ENCODE results near the gene IGFBPL1. TPM values are rescaled to one million over a fixed set of nuclear protein-coding genes. Genes with fewer than 3 reads are reported as not detected.

The IGFBPL1 gene
- total RNA-seq, 4 donors from 2014 or later: not detected

GRCh38 chr9:38417003-38417945 lies 7.0 kb downstream of the IGFBPL1 start:
- TF ChIP-seq, protein P1, sequence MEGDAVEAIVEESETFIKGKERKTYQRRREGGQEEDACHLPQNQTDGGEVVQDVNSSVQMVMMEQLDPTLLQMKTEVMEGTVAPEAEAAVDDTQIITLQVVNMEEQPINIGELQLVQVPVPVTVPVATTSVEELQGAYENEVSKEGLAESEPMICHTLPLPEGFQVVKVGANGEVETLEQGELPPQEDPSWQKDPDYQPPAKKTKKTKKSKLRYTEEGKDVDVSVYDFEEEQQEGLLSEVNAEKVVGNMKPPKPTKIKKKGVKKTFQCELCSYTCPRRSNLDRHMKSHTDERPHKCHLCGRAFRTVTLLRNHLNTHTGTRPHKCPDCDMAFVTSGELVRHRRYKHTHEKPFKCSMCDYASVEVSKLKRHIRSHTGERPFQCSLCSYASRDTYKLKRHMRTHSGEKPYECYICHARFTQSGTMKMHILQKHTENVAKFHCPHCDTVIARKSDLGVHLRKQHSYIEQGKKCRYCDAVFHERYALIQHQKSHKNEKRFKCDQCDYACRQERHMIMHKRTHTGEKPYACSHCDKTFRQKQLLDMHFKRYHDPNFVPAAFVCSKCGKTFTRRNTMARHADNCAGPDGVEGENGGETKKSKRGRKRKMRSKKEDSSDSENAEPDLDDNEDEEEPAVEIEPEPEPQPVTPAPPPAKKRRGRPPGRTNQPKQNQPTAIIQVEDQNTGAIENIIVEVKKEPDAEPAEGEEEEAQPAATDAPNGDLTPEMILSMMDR (IDR thresholded peaks at IDR 0.05; ENCODE audit: low read depth): no peak

DNA sequence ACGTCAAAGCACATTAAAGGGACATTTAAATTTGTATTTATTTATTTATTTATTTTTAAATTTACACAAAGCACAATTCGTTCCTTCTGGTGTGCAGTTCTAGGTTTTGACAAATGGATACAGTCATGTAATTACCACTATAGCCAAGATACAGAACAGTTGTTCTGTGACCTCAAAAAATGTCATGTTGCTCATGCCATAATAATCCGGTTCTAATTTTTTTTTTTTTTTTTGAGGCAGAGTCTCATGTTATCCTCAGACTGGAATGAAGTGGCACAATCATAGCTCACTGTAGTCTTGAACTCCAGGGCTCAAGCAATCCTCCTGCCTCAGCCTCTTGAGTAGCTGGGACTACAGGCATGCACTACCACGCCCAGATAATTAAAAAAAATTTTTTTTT lies 7.8 kb downstream of the IGFBPL1 start:
- TF ChIP-seq, protein P1 (IDR thresholded peaks at IDR 0.05; ENCODE audit: low read depth): no peak

DNA sequence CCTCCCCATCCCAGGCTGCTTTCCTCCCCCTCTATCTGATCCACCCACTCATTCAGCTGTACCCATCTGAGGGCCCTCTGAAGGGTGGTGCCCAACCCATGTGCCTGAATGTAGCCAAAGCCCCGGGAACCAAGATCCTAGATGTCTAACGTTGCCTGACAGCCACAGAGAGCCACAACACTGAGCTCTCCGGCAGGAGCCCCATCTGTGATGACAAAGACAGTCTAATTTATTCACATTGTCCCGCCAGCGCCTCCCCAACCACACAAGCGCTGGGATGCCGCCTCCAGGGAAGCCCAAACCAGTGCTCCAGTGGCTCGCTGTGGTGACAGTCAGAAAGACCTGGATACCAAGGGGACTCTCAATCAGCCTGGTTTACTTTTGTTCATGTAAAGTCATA lies 8.4 kb downstream of the IGFBPL1 start:
- TF ChIP-seq, protein P1 (IDR thresholded peaks at IDR 0.05; ENCODE audit: low read depth): no peak

DNA sequence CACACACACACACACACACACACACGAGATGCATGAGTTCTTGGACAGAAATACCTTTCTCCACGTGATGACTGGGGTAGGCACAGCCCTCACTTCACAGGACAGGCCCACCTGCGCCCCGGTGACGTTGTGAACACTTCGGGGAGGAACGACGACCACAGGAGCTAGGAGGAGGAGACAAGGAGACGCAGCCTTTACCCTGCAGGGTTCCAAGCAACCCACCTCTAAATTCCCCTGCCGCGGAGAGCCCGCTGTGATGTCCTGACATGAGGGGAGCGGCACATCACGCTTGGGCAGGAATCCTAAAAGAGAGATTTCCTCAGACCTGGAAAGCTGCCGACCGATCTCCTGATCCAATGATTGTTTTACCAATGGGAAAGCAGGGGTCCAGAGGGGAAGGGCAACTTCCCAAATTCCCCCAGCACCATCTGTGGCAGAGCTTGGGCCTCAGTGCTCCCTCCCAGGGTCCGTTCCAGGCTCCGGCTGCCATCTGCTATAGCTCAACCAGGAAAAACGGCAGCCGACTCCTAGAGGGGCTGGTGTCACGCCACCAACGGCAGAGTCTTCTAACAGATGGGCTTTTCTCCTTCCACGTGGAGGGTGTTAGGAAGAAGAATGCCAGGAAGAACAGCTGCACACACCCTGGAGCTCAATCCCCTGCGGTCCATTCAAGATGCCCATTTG lies 10.1 kb downstream of the IGFBPL1 start:
- TF ChIP-seq, protein P1 (IDR thresholded peaks at IDR 0.05; ENCODE audit: low read depth): no peak

GRCh38 chr9:38413283-38413682 lies 11.0 kb downstream of the IGFBPL1 start:
- TF ChIP-seq, protein P1 (IDR thresholded peaks at IDR 0.05; ENCODE audit: low read depth): no peak

- TF ChIP-seq, protein P1 (IDR thresholded peaks at IDR 0.05; ENCODE audit: low read depth): no peak
Measured at GRCh38 chr9:38412751-38413150, 11.5 kb downstream of the IGFBPL1 start.

- TF ChIP-seq, protein P1 (IDR thresholded peaks at IDR 0.05; ENCODE audit: low read depth): no peak
Measured at GRCh38 chr9:38408719-38409118, 15.5 kb downstream of the IGFBPL1 start.

Data from subcutaneous adipose tissue (tissue), 4 donors.